GM18873 (cell line): ENCODE measurements around the gene ZNF786.
"Not testable (repeated sequence)": the region's sequence is repeated elsewhere in the genome, so short reads cannot be mapped to it uniquely, and the experiment has no call there.

Source experiments
- ATAC-seq: cut with Tn5 transposase; IDR thresholded peaks from one replicate; pipeline ENCODE4 v1.9.1; 2021; ENCODE audit warnings: mild to moderate bottlenecking, moderate library complexity, moderate number of reproducible peaks; ENCODE audit not compliant: unreplicated experiment, low FRiP score

The ZNF786 gene

GRCh38 chr7:149085866-149086265 is 4.7 kb downstream of the ZNF786 start:
- ATAC-seq, result no peak

GRCh38 chr7:149084407-149084806 is 6.1 kb downstream of the ZNF786 start:
- ATAC-seq, result no peak

GRCh38 chr7:149081914-149082313 is 8.6 kb downstream of the ZNF786 start:
- no peak for ATAC-seq

GRCh38 chr7:149077594-149077993 is 12.9 kb downstream of the ZNF786 start:
- no peak for ATAC-seq

GRCh38 chr7:149075286-149075685 is 15.2 kb downstream of the ZNF786 start:
- ATAC-seq, result no peak

DNA sequence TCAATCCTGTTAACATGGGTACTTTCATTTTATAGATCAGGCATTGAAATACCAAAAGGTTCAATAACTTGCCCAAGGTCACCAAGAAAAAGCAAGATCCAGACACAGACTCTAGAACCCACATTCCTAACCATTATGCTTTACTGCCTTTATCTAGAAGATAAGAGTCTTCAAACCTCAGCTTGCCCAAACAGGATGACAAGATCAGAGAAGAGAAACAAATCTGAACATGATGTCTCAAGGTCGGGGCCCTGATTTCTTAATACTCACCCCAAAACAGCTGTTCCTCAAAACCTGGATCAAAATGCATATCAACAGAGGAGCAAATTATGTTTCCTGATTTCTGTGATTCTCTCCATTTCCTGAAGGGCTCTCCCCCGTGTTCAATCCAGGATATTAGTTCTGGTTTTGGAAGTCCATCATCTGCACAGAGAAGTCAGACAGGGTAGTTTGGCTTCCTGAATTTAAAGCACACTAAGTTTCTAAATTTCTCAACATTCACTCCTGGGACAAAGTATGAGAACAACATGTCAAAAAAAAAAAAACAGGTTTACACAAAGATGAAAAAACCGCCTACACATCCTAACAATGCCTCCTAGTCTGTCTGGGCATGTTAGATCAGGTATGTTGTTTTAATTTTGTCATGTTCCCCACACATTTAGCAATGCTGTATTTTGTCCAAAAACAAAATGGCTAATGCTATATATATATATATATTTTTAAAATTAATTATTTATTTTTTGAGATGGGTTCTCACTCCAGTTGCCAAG is 16.2 kb downstream of the ZNF786 start:
- ATAC-seq, result no peak

GRCh38 chr7:149072438-149072775 is 18.1 kb downstream of the ZNF786 start:
- no peak for ATAC-seq

GRCh38 chr7:149071641-149072437 is 18.7 kb downstream of the ZNF786 start:
- ATAC-seq, result no peak

GRCh38 chr7:149071182-149071635 is 19.3 kb downstream of the ZNF786 start:
- no peak for ATAC-seq

GRCh38 chr7:149070372-149071125 is 20.0 kb downstream of the ZNF786 start:
- no peak for ATAC-seq

DNA sequence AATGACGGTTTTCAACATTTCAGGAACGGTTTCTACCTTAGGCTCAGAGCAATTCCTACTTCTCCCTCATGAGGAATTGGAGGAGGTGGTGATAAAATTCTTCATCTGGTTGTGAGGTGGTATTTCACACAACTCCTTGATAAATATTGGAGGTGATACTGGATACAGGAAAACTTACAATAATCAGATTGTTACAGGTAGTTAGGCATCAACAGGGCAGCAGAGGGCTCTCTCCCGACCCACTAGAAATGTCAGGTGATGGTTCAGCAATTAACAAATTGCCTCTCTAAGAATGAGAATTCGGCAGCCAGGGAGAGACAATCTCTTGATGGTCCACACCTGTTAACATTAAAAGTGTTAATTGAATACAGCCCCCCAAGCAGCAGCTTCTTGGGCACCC is 22.6 kb downstream of the ZNF786 start:
- no peak for ATAC-seq

DNA sequence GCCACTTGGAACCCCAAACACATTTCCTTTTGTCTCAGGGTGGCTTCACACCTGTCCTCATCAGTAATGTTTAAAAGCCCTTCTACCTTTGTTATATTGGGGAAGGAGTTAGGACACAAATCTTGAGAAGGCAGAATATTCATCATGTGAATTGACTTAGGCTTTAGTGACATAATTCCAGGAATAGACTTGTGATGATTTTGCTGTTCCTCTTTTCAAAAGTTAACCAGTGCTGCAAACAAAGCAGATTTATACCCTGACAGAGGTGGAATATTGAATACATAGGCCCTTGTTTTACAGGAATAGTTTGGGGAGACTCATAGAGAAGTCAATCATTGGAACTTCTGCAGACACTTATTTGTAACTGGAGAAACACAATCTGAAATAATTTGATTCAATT is 27.0 kb downstream of the ZNF786 start:
- no peak for ATAC-seq

GRCh38 chr7:149062217-149062899 is 28.2 kb downstream of the ZNF786 start:
- ATAC-seq, result not testable (repeated sequence)

DNA sequence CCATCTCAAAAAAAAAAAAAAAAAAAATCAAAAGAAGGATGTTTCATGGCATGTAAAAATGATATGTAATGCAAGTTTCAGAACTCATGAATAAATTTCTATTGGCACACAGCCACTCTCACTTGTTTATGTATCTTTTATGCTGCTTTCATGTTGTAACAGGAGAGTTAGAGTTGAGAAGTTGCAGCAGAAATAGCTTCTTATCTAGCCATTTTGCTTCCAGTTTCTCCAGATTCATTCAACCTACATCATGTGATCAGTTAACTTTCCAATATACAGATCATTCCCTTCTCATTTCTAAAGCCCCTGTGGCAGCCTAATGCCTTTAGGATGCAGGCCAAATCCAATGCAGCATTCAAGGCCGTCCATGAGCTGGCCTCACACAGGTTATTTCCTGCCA is 30.4 kb downstream of the ZNF786 start:
- ATAC-seq, result no peak

GRCh38 chr7:149053885-149054284 is 36.6 kb downstream of the ZNF786 start:
- ATAC-seq, result no peak

GRCh38 chr7:149053384-149053783 is 37.1 kb downstream of the ZNF786 start:
- ATAC-seq, result no peak

- ATAC-seq, result no peak
These were observed 39.6 kb downstream of the ZNF786 start for GRCh38 chr7:149050941-149051340.

GRCh38 chr7:149048805-149049204 is 41.7 kb downstream of the ZNF786 start:
- no peak for ATAC-seq

DNA sequence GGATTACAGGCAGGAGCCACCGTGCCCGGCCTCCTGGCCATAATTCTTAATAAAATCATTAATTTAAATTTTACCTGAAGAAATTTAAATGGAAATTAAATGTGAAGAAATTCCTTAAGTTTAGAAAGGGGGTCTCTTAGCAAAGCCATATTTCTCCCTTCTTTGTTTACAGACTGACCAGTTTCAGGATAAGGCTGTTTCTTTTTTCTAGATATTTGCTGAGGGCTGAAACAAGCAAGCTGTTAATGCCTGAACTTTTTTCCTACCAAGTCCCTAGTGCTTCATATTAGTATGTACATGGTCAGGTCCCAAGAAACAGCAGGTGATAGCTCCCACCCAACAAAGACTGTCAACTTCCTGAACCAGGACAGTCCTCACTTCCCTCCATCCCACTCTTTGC is 44.1 kb downstream of the ZNF786 start:
- no peak for ATAC-seq

- ATAC-seq, result no peak
These were observed 46.6 kb downstream of the ZNF786 start for GRCh38 chr7:149043936-149044335.

DNA sequence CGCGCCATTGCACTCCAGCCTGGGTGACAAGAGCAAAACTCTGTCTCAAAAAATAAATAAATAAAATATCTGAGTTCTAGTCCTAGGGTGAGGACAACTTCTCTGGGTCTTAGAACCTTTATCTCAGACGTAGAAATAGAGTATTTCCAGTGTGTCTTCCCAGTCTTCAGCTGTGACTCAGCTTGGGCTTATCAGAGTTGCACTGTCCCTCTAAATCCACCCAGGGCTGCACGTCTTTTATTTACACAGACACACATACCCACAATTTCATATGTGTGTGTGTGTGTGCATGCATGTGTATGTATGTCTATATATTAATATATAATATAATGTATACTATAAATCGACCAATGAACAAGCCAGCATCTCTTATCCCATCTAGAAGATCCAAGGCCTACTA is 49.2 kb downstream of the ZNF786 start:
- ATAC-seq, result no peak
